HG02623 (cell line): ENCODE results near the gene CAMTA1.

Experiments
- ATAC-seq: cut with Tn5 transposase; IDR thresholded peaks from one replicate; pipeline ENCODE4 v1.9.1; 2021; ENCODE audit warnings: moderate library complexity; ENCODE audit not compliant: unreplicated experiment

Gene CAMTA1

GRCh38 chr1:7795406-7795805, 1010.2 kb downstream of the CAMTA1 start:
- no peak for ATAC-seq

GRCh38 chr1:7805460-7805859, 1020.2 kb downstream of the CAMTA1 start:
- no peak for ATAC-seq

GRCh38 chr1:7808253-7808844, 1023.1 kb downstream of the CAMTA1 start:
- no peak for ATAC-seq

- ATAC-seq: no peak
Observed at GRCh38 chr1:7809742-7810141, 1024.5 kb downstream of the CAMTA1 start.

GRCh38 chr1:7810395-7810794, 1025.1 kb downstream of the CAMTA1 start:
- ATAC-seq: no peak

GRCh38 chr1:7811476-7811875, 1026.2 kb downstream of the CAMTA1 start:
- ATAC-seq: no peak

- ATAC-seq: no peak
Observed at GRCh38 chr1:7813677-7814373, 1028.6 kb downstream of the CAMTA1 start.
